Kidney (tissue), 14 donors: ENCODE measurements around the gene FAM131C. TPM values are rescaled to one million over a fixed set of nuclear protein-coding genes. Genes with fewer than 3 reads are reported as not detected.
"Not testable (repeated sequence)": the region's sequence is repeated elsewhere in the genome, so short reads cannot be mapped to it uniquely, and the experiment has no call there.

ENCODE experiments used
- DNase-seq, 5 donors: peaks; one replicate each; pipeline ENCODE4 v3.0.0-alpha.2; 2013 to 2020
- FAIRE-seq: peaks from 2 replicates; lab custom pipeline; 2012; peaks lifted over from hg19 to GRCh38; lab: Jason Lieb, UNC
- H3K27ac ChIP-seq, 2 donors: one replicate each; pipeline ENCODE4 v1.7.0; 2013; ENCODE audit warnings: low read depth in 2 of 2, low read length in 2 of 2, inconsistent platforms in 1 of 2
- H3K27me3 ChIP-seq: one replicate; pipeline ENCODE4 v1.7.1; 2013; ENCODE audit warnings: low read length, inconsistent platforms; ENCODE audit not compliant: control insufficient read depth, insufficient read depth
- H3K36me3 ChIP-seq, 3 donors: one replicate each; pipeline versions ENCODE4 v1.7.0 to v1.7.1; 2013; ENCODE audit warnings: low read length in 3 of 3, control low read depth in 1 of 3, inconsistent platforms in 1 of 3; ENCODE audit not compliant: insufficient read depth in 3 of 3, control insufficient read depth in 2 of 3
- H3K4me1 ChIP-seq, 3 donors: one replicate each; pipeline versions ENCODE4 v1.7.0 to v1.7.1; 2013; ENCODE audit warnings: low read length in 3 of 3, inconsistent platforms in 1 of 3, low read depth in 1 of 3; ENCODE audit not compliant: control insufficient read depth in 2 of 3, insufficient read depth in 2 of 3
- H3K4me3 ChIP-seq, 3 donors: one replicate each; pipeline versions ENCODE4 v1.7.0 to v1.8.1; 2013; ENCODE audit warnings: low read length in 3 of 3, control low read depth in 1 of 3, inconsistent platforms in 1 of 3
- H3K9ac ChIP-seq, 3 donors: one replicate each; pipeline versions ENCODE4 v1.7.0 to v1.7.1; 2013; ENCODE audit warnings: low read length in 3 of 3, control low read depth in 1 of 3, inconsistent platforms in 1 of 3
- H3K9me3 ChIP-seq, 3 donors: one replicate each; pipeline versions ENCODE4 v1.7.0 to v1.7.1; 2013; ENCODE audit warnings: low read length in 3 of 3, control low read depth in 1 of 3, inconsistent platforms in 1 of 3; ENCODE audit not compliant: control insufficient read depth in 2 of 3, insufficient read depth in 1 of 3
- intact Hi-C: fragments of 100-400 bp; cut with DNase I; formaldehyde crosslinking; loops from one replicate; pipeline ENCODE4 v1.11.1; 2022
- polyA plus RNA-seq: library from polyadenylated mRNA; stranded (reverse); fragments of 350-450 nt; fragmentation: Illumina TruSeq; extraction: RNeasy Lipid Tissue Mini Kit (QIAGEN cat#74804); gene quantifications from one replicate; pipeline ENCODE4 v1.2.3, GENCODE V29; 2014; ENCODE audit warnings: low read depth, low replicate concordance; ENCODE audit not compliant: insufficient read depth
- total RNA-seq: library from RNA; stranded (reverse); fragmentation: NEBNext Ultra II Directional; extraction: Animal tissue kit (Norgen Biotek cat#: 25700); gene quantifications from one replicate; pipeline ENCODE4 v1.2.1, GENCODE V29; 2021
- TF ChIP-seq, protein P1 (sequence below): IDR thresholded peaks from 3 replicates; pipeline ENCODE4 v1.5.1; 2012; ENCODE audit warnings: mild to moderate bottlenecking, moderate library complexity, borderline replicate concordance; ENCODE audit not compliant: insufficient read depth; ENCODE audit errors: extremely low read depth
- donor health status: control.
- donor health status: control.
- donor health status: control.
- donor health status: control.
- donor health status: control.
- donor health status: DM: yes; HTN: yes; CAD: no.
- donor health status: Normal renal cell carcinoma (clear cell type).

FAM131C gene
- total and polyA plus RNA-seq, 2 donors from 2014 or later: 5.0 to 12.0 TPM

- H3K4me1 ChIP-seq: peaks cover 0 to 28% (median 26%) of the 10 kb centered on the region in 3 donors
Measured at GRCh38 chr1:16063921-16064320, 9.5 kb downstream of the FAM131C start.

DNA sequence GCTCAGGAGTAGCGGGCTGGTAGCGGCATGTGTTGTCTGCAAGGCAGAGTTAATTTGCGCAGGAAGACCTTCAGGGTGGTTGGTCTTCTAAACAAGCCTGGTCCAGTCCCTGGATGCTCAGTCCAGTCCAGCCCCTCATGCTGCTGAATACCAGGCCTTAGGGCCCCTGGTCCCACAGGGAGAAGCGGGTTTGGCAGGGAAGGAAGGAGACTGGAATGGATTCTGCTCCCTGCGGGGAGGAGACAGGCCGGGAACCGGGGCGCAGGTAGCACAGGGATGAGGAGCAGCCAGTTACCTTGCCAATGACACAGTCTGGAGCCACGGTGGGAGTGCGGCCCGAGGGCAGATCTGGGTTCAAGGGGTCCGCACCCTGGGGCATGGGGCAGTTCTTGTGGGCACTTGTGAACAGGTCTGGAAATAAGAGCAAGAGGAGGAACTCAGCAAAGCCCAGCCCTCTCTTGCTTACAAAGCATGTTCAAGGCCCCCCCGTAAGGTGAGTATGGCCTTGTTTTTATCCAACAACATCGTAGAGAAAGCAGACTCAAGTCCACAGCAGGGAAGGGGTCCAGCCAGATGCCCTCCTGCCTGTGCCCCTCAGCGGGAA, 10.1 kb downstream of the FAM131C start:
- peaks cover 0 to 22% (median 21%) of the 10 kb centered on the region in 3 donors for H3K4me1 ChIP-seq
- no peaks in the 10 kb centered on the region for H3K36me3 ChIP-seq
- no peak for FAIRE-seq
- H3K4me3 ChIP-seq: no peak overlapping the region
- TF ChIP-seq, protein P1, sequence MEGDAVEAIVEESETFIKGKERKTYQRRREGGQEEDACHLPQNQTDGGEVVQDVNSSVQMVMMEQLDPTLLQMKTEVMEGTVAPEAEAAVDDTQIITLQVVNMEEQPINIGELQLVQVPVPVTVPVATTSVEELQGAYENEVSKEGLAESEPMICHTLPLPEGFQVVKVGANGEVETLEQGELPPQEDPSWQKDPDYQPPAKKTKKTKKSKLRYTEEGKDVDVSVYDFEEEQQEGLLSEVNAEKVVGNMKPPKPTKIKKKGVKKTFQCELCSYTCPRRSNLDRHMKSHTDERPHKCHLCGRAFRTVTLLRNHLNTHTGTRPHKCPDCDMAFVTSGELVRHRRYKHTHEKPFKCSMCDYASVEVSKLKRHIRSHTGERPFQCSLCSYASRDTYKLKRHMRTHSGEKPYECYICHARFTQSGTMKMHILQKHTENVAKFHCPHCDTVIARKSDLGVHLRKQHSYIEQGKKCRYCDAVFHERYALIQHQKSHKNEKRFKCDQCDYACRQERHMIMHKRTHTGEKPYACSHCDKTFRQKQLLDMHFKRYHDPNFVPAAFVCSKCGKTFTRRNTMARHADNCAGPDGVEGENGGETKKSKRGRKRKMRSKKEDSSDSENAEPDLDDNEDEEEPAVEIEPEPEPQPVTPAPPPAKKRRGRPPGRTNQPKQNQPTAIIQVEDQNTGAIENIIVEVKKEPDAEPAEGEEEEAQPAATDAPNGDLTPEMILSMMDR: no peak
- no peaks in the 10 kb centered on the region for H3K27me3 ChIP-seq
- H3K9ac ChIP-seq: peak overlapping the region in 1 of 3 donors; percentile 26
- H3K9me3 ChIP-seq: no peaks in the 10 kb centered on the region
- no peak for DNase-seq
- intact Hi-C loops: no loop called here
- H3K27ac ChIP-seq: no peak overlapping the region

More at GRCh38 chr1:16063921-16064320, 9.5 kb downstream of the FAM131C start:
- intact Hi-C loops: no loop called here
- no peaks in the 10 kb centered on the region for H3K36me3 ChIP-seq
- H3K27me3 ChIP-seq: no peaks in the 10 kb centered on the region
- TF ChIP-seq, protein P1: no peak
- H3K9ac ChIP-seq: no peak overlapping the region
- H3K9me3 ChIP-seq: no peaks in the 10 kb centered on the region
- DNase-seq: no peak
- H3K27ac ChIP-seq: peak overlapping the region in 1 of 2 donors; percentile 47
- H3K4me3 ChIP-seq: no peak overlapping the region
- FAIRE-seq: no peak

GRCh38 chr1:16062687-16063075, 10.8 kb downstream of the FAM131C start:
- H3K9me3 ChIP-seq, H3K9ac ChIP-seq, H3K27me3 ChIP-seq, H3K4me3 ChIP-seq, FAIRE-seq, H3K36me3 ChIP-seq, intact Hi-C loops, H3K27ac ChIP-seq, DNase-seq: not testable (repeated sequence)
- H3K4me1 ChIP-seq: peaks cover 0 to 18% (median 15%) of the 10 kb centered on the region in 3 donors

- H3K27me3 ChIP-seq, intact Hi-C loops, FAIRE-seq, H3K9me3 ChIP-seq, H3K27ac ChIP-seq, H3K36me3 ChIP-seq, H3K4me3 ChIP-seq, H3K9ac ChIP-seq, DNase-seq: not testable (repeated sequence)
- peaks cover 0 to 13% (median 12%) of the 10 kb centered on the region in 3 donors for H3K4me1 ChIP-seq
Measured at GRCh38 chr1:16061989-16062686, 11.3 kb downstream of the FAM131C start.
